ENCODE measurements around the gene U2SURP.

U2SURP gene

DNA sequence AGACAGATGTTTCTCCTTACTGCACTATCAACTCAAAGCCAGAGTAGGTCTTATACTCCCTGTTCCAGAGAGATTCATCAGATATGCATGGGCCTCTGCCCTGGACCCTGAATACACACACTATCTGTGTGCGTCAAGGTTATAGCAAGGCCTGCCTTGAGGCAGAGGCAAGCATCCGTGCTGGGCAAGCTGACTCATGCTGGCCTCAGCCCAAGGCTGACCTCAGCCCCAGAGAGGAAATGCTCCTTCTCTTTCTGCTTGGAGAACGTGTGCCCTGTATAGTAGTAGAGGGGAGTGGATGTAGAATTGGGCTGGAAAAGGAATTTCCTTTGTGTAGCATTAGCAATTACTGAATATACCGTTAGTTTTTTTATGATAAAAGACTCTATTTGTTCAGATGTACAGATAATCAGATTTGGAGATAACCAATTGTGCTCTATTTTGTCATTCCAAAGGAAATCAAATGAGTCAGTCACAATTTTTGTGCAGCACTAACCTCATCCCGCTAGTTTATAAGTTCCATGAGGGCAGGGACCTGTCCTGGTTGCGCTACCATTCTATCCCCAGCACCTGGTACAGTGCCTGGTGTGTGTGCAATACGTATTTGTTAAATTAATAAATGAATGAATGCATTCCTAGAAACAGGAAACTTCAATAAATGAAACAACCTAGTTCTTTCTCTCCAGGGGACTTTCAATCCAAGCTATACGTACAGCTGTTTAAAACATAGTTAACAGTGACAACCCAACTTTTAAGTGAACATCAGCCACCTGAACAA is 24.6 kb upstream of the U2SURP start:
- no peak overlapping the region for H3K4me3 ChIP-seq
- TF ChIP-seq, protein P1, sequence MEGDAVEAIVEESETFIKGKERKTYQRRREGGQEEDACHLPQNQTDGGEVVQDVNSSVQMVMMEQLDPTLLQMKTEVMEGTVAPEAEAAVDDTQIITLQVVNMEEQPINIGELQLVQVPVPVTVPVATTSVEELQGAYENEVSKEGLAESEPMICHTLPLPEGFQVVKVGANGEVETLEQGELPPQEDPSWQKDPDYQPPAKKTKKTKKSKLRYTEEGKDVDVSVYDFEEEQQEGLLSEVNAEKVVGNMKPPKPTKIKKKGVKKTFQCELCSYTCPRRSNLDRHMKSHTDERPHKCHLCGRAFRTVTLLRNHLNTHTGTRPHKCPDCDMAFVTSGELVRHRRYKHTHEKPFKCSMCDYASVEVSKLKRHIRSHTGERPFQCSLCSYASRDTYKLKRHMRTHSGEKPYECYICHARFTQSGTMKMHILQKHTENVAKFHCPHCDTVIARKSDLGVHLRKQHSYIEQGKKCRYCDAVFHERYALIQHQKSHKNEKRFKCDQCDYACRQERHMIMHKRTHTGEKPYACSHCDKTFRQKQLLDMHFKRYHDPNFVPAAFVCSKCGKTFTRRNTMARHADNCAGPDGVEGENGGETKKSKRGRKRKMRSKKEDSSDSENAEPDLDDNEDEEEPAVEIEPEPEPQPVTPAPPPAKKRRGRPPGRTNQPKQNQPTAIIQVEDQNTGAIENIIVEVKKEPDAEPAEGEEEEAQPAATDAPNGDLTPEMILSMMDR (IDR thresholded peaks at IDR 0.05), result no peak
- H3K27ac ChIP-seq, result no peak overlapping the region
- no peak for DNase-seq (ENCODE audit: low spot score)

DNA sequence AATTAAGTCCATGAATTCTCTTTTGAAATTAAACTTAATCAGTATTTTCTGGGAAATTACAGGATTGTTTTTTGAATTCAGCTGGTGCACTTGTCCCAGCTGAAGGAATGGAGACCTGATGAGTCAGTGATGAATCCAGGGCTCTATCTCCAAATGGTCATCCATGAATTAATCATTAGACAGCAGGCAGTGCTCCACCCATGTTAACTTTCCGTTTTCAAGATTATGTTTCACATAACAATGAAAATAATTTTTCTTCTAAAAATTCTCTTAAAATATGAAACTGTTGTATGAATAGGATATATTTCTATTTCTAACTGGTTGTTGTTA is 24.0 kb upstream of the U2SURP start:
- no peak overlapping the region for H3K27ac ChIP-seq
- DNase-seq (ENCODE audit: low spot score), result no peak
- no peak overlapping the region for H3K4me3 ChIP-seq
- TF ChIP-seq, protein P1 (IDR thresholded peaks at IDR 0.05), result no peak

DNA sequence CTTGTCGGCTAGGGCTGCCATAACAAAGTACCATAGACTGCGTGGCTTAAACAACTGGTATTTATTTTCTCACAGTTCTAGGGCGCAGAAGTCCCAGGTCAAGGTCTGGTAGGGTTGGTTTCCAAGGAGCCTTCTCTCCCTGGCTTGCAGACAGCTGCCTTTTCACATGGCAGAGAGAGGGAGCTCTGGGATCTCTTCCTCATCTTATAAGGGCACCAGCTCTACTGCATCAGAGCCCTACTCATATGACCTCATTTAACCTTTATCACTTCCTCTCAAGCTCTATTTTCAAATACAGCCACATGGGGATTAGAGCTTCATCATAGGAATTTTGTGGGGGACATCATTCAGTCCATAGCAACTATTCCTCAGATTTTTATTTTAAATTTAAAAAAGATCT is 20.3 kb upstream of the U2SURP start:
- DNase-seq (ENCODE audit: low spot score), result no peak
- TF ChIP-seq, protein P1 (IDR thresholded peaks at IDR 0.05), result no peak
- Histone ChIP-seq H3K27ac (no peak overlapping the region), H3K4me3 (no peak overlapping the region)

DNA sequence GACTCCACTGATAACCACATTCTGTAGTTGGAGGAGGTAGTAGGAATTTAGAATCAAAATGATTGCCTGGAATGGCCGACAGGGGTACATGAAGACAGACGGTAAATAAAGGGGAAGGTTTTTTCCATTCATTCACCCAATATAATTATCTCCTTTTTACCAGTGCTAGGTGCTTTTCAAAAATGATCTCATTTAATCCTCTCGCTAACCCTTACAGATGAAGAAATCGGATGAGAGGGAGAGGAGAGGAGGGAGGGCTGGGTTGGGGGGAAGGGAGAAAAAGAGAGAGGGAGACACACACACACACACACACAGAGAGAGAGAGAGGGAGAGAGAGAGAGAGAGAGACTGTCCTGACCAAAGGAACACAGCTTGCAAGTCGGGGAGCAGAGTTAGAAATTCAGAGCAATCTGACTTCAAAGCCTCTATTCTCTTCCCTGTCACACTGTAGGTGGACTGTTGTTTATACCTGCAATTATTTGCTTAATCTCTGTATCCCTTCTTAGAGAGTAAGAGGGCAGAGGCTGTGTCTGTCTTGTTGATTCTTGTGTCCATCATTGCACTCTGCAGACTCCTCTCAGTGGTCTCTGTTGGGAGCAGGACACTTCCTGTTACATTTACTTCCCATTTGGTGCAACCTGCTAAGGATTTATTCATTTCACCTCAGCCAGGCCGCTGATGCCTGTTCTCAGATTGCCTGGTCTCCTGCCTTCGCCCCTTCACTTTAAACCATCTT is 19.2 kb upstream of the U2SURP start:
- TF ChIP-seq, protein P1 (IDR thresholded peaks at IDR 0.05), result no peak
- DNase-seq (ENCODE audit: low spot score), result no peak
- H3K27ac ChIP-seq, result no peak overlapping the region
- no peak overlapping the region for H3K4me3 ChIP-seq

DNA sequence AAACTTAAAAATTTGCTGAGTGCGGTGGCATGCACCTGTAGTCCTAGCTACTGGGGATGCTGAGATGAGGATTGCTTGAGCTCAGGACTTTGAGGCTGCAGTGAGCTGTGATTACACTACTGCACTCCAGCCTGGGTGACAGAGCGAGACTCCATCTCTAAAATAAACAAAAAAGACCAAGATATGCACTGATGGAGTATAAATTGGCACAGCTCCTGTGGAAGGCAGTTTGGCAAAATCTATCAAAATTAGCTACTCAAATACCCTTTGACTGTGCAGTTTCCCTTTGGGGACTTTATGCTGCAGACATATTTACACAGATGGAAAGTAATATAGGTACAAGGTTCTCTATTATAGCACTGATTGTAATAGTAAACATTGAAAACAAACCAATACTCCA is 18.1 kb upstream of the U2SURP start:
- no peak overlapping the region for H3K27ac ChIP-seq
- no peak for DNase-seq (ENCODE audit: low spot score)
- no peak overlapping the region for H3K4me3 ChIP-seq
- TF ChIP-seq, protein P1 (IDR thresholded peaks at IDR 0.05), result no peak

DNA sequence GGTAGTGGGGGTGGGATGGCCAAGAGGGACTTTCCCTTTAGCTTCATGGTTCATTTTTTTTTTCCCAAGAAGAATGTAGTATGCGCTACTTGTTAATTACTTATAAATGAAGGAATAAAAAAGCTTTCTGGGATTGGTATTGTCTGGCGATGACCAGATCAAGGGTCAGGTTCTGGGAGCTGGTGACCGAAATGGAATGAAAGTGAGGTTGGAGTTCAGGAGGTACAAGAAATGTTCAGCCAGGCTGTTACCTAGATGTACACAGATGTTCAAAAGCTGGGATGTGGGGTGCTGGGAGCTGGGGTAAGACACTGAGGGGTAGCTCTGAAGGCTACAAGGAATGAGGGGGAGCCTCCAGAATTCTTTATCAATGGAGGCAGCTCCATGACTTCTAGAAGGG is 17.1 kb upstream of the U2SURP start:
- no peak overlapping the region for H3K27ac ChIP-seq
- TF ChIP-seq, protein P1 (IDR thresholded peaks at IDR 0.05), result no peak
- no peak overlapping the region for H3K4me3 ChIP-seq
- no peak for DNase-seq (ENCODE audit: low spot score)

All from coronary artery (tissue), 2 donors.